ENCODE results near the gene SLC15A4. TPM values are rescaled to one million over a fixed set of nuclear protein-coding genes. Genes with fewer than 3 reads are reported as not detected.

The SLC15A4 gene
- total and polyA plus RNA-seq, 9 of the 15 experiments (the other 6 are each of a cell fraction or from before 2014, with no cell fraction given), result 5.5 to 20.8 (median 10.1) TPM

DNA sequence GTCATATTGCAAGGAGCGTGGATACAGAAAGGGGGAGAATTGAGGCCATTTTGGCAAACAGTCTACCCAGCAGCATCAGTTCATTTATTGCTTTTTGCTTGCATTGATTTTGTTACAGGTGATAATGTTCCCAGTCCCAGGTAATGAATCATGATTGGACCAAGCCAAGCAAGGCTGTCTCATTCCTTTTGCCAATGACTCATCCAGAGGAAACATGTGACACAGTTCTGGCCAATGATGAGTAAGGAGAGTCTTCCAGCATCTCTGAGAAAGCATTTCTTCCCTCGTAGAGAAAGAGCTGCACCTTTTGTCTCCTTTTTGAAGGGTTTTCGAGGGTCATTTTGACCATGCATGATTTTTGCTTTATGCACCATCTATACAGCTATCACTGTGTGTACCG, 68.2 kb downstream of the SLC15A4 start:
- peaks cover 0 to 13% of the 10 kb centered on the region in 2 experiments; a peak in 2 of 5 replicates for H3K27me3 ChIP-seq (ENCODE audit: control insufficient read depth in 2 of 2, insufficient read depth in 2 of 2, low read length in 2 of 2)
- no peaks in the 10 kb centered on the region for H3K79me2 ChIP-seq (ENCODE audit: control insufficient read depth, insufficient read depth, low read length)
- no peaks in the 10 kb centered on the region for H3K9me3 ChIP-seq (replicated peaks; ENCODE audit: control insufficient read depth, insufficient read depth, low read depth, low read length)
- H3K9ac ChIP-seq (ENCODE audit: insufficient read depth in 1 of 2, low read depth in 2 of 2, low read length in 2 of 2), result no peak overlapping the region
- intact Hi-C loops (cut with micrococcal nuclease), result no loop called here
- 0% methylated on average over 4 of the region's 4 CpGs for WGBS (ENCODE audit: insufficient coverage, low coverage, missing lambda C conversion rate)
- BruUV-seq (replicated peaks), result no TSS peak
- TF ChIP-seq, protein P1, sequence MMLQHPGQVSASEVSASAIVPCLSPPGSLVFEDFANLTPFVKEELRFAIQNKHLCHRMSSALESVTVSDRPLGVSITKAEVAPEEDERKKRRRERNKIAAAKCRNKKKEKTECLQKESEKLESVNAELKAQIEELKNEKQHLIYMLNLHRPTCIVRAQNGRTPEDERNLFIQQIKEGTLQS (IDR thresholded peaks at IDR 0.05), result peak; percentile 55; the same call in 1 of the 2 replicates
- TF ChIP-seq, protein P1 (CRISPR knock-in tag; conservative IDR thresholded peaks at IDR 0.05), result no peak
- TF ChIP-seq SMARCA5 (IDR thresholded peaks at IDR 0.05), result no peak
- DNase-seq (ENCODE audit: extremely low read depth in 1 of 4, low spot score in 3 of 4) (peak in 2 of 4 experiments; percentile 19 to 20), ATAC-seq (0 out of 3 replicates have a peak, but pooled peaks have one; percentile 51), FAIRE-seq (peak; percentile 11)
- ChIA-PET CTCF (ENCODE audit: low intra/inter-chr PET ratio) (interaction anchor here (0.5 kb wide), 1 partner anchor 987 kb away, joined by 3 read pairs; no protein-coding TSS in a partner anchor), POLR2A (no interaction called here)
- no peak overlapping the region for H3K4me2 ChIP-seq (ENCODE audit: insufficient read depth, low read length)
- in situ Hi-C loops (cut with MboI), result no loop called here
- H2AFZ ChIP-seq (ENCODE audit: low read depth, low read length), result no peak overlapping the region
- H3K36me3 ChIP-seq (ENCODE audit: control insufficient read depth, insufficient read depth, low read length), result no peaks in the 10 kb centered on the region
- H3K4me1 ChIP-seq (replicated peaks in 1 of 2; ENCODE audit: control insufficient read depth in 2 of 2, insufficient read depth in 2 of 2, low read length in 2 of 2), result no peaks in the 10 kb centered on the region
- H3K9me1 ChIP-seq (ENCODE audit: control insufficient read depth, insufficient read depth, low read length), result no peaks in the 10 kb centered on the region
- H3K4me3 ChIP-seq, result no peak overlapping the region
- H4K20me1 ChIP-seq (replicated peaks; ENCODE audit: control insufficient read depth, insufficient read depth, low read length), result no peaks in the 10 kb centered on the region
- no peak overlapping the region for H3K27ac ChIP-seq (ENCODE audit: extremely low read depth, low read depth, low read length)

DNA sequence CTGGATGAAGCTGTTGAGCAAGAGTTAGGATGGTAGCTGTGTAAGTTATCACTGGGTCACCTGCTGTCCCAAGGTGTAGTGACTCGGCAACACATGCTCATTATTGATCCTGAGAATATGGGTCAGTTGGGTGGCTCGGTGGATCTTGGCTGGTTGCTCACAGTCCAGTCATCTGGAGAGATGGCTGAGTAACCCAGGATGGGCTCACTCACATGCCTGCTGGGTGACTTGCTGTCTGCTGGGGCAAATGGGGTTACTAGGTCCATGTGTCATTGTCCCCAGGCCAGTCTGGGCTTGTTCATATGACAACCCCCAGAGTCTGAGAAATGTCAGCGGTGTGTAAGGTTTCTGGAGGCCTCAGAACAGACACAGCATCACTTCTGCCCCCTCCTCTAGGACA, 69.5 kb downstream of the SLC15A4 start:
- 2% methylated on average over 3 of the region's 3 CpGs for WGBS (ENCODE audit: insufficient coverage, low coverage, missing lambda C conversion rate)
- no peak overlapping the region for H3K9ac ChIP-seq (ENCODE audit: insufficient read depth in 1 of 2, low read depth in 2 of 2, low read length in 2 of 2)
- no peaks in the 10 kb centered on the region for H3K9me3 ChIP-seq (replicated peaks; ENCODE audit: control insufficient read depth, insufficient read depth, low read depth, low read length)
- no peak overlapping the region for H3K27ac ChIP-seq (ENCODE audit: extremely low read depth, low read depth, low read length)
- H3K4me1 ChIP-seq (replicated peaks in 1 of 2; ENCODE audit: control insufficient read depth in 2 of 2, insufficient read depth in 2 of 2, low read length in 2 of 2), result no peaks in the 10 kb centered on the region
- no peak overlapping the region for H3K4me3 ChIP-seq
- in situ Hi-C loops (cut with MboI), result no loop called here
- H3K36me3 ChIP-seq (ENCODE audit: control insufficient read depth, insufficient read depth, low read length), result no peaks in the 10 kb centered on the region
- BruUV-seq (replicated peaks), result no TSS peak
- DNase-seq (ENCODE audit: extremely low read depth in 1 of 4, low spot score in 3 of 4) (no peak), FAIRE-seq (no peak), ATAC-seq (no peak)
- H3K79me2 ChIP-seq (ENCODE audit: control insufficient read depth, insufficient read depth, low read length), result no peaks in the 10 kb centered on the region
- no peaks in the 10 kb centered on the region for H4K20me1 ChIP-seq (replicated peaks; ENCODE audit: control insufficient read depth, insufficient read depth, low read length)
- H3K4me2 ChIP-seq (ENCODE audit: insufficient read depth, low read length), result no peak overlapping the region
- intact Hi-C loops (cut with micrococcal nuclease), result no loop called here
- ChIA-PET CTCF (ENCODE audit: low intra/inter-chr PET ratio) (no interaction called here), POLR2A (no interaction called here)
- no peaks in the 10 kb centered on the region for H3K9me1 ChIP-seq (ENCODE audit: control insufficient read depth, insufficient read depth, low read length)
- peaks cover 0 to 8% of the 10 kb centered on the region in 2 experiments; a peak in 1 of 5 replicates for H3K27me3 ChIP-seq (ENCODE audit: control insufficient read depth in 2 of 2, insufficient read depth in 2 of 2, low read length in 2 of 2)
- no peak overlapping the region for H2AFZ ChIP-seq (ENCODE audit: low read depth, low read length)
- TF ChIP-seq SLC30A9 (CRISPR knock-in tag; IDR thresholded peaks at IDR 0.05) (no peak), DMBX1 (CRISPR knock-in tag; IDR thresholded peaks at IDR 0.05; ENCODE audit: borderline replicate concordance) (no peak), CXXC5 (CRISPR knock-in tag; IDR thresholded peaks at IDR 0.05) (no peak), TEAD4 (IDR thresholded peaks at IDR 0.05; ENCODE audit: low read length) (no peak), TEAD4 (CRISPR knock-in tag; IDR thresholded peaks at IDR 0.05; ENCODE audit: borderline replicate concordance) (no peak), RAD51 (IDR thresholded peaks at IDR 0.05; ENCODE audit: borderline replicate concordance, low read depth) (no peak), ZNF75A (CRISPR knock-in tag; IDR thresholded peaks at IDR 0.05) (no peak)
- TF ChIP-seq, protein P2, sequence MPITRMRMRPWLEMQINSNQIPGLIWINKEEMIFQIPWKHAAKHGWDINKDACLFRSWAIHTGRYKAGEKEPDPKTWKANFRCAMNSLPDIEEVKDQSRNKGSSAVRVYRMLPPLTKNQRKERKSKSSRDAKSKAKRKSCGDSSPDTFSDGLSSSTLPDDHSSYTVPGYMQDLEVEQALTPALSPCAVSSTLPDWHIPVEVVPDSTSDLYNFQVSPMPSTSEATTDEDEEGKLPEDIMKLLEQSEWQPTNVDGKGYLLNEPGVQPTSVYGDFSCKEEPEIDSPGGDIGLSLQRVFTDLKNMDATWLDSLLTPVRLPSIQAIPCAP (CRISPR knock-in tag; IDR thresholded peaks at IDR 0.05; ENCODE audit: borderline replicate concordance), result no peak
